Measurements from ENCODE around the gene TMSB10. TPM values are rescaled to one million over a fixed set of nuclear protein-coding genes. Genes with fewer than 3 reads are reported as not detected.
"Not testable (repeated sequence)": the region's sequence is repeated elsewhere in the genome, so short reads cannot be mapped to it uniquely, and the experiment has no call there.

TMSB10 gene
- total RNA-seq, 2 donors from 2014 or later = 884 to 1,078 TPM

DNA sequence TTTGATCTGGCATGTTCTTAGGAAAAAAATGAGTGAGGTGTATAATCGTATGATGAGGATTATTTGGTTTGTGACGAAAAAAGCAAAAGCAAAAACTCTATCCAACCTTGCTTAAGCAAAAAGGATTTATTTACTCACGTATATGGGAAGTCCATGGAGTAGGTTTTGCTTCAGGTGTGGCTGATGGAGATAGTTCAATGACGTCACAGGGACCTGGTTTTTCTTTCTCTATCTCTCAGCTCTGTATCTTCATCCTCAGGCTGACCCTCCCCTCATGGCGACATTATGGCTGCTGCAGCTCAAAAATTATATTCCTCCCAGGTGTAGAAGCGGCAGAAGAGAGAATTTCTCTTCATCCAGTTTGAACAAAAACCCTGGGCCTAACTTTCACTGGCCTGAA is 8.9 kb downstream of the TMSB10 start:
- DNase-seq (no peak), ATAC-seq (replicated peaks in 1 of 2) (no peak)
- Mint-ChIP-seq H3K36me3 (ENCODE audit: insufficient read depth in 2 of 2) (peaks cover 7 to 8% of the 10 kb centered on the region in 2 donors), H3K27me3 (ENCODE audit: low read depth) (no peaks in the 10 kb centered on the region), H3K27ac (no peak overlapping the region), H3K4me3 (no peak overlapping the region), H3K9me3 (peaks cover 7 to 9% of the 10 kb centered on the region in 2 donors), H3K4me1 (ENCODE audit: low read depth) (peaks cover 49% of the 10 kb centered on the region)

DNA sequence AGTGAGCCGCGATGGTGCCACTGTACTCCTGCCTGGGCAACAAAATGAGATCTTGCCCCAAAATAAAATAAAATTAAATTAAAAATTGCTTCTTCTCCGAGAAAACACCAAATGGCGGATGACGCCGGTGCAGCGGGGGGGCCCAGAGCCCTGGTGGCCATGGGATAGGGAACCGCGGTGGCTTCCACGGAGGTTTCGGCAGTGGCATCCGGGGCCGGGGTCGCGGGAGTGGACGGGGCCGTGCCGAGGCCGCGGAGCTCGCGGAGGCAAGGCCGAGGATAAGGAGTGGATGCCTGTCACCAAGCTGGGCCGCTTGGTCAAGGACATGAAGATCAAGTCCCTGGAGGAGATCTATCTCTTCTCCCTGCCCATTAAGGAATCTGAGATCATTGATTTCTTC is 10.2 kb downstream of the TMSB10 start:
- not testable (repeated sequence) for H3K36me3 Mint-ChIP-seq (ENCODE audit: insufficient read depth in 2 of 2); H3K4me3 Mint-ChIP-seq; DNase-seq; H3K27me3 Mint-ChIP-seq (ENCODE audit: low read depth); ATAC-seq (replicated peaks in 1 of 2); H3K9me3 Mint-ChIP-seq; H3K27ac Mint-ChIP-seq
- peaks cover 51% of the 10 kb centered on the region for H3K4me1 Mint-ChIP-seq (ENCODE audit: low read depth)

- Mint-ChIP-seq H3K4me1 (ENCODE audit: low read depth) (peaks cover 46% of the 10 kb centered on the region), H3K4me3 (peak overlapping the region; percentile 48 to 54), H3K27ac (peak overlapping the region; percentile 64)
- not testable (repeated sequence) for H3K27me3 Mint-ChIP-seq (ENCODE audit: low read depth); H3K36me3 Mint-ChIP-seq (ENCODE audit: insufficient read depth in 2 of 2); ATAC-seq (replicated peaks in 1 of 2); DNase-seq; H3K9me3 Mint-ChIP-seq
These were observed 12.4 kb downstream of the TMSB10 start for GRCh38 chr2:84917821-84918220.

- Mint-ChIP-seq H3K27ac (peak overlapping the region; percentile 64), H3K9me3 (peaks cover 0 to 2% of the 10 kb centered on the region in 2 donors), H3K27me3 (ENCODE audit: low read depth) (no peaks in the 10 kb centered on the region)
These were observed 13.0 kb downstream of the TMSB10 start for GRCh38 chr2:84918430-84918829.

GRCh38 chr2:84919885-84920580 is 14.6 kb downstream of the TMSB10 start:
- peak; percentile 79 to 83 for ATAC-seq (replicated peaks in 1 of 2)
- H3K4me1 Mint-ChIP-seq (ENCODE audit: low read depth) = peaks cover 60% of the 10 kb centered on the region
- H3K4me3 Mint-ChIP-seq = peak overlapping the region; percentile 36 to 79
- peak; percentile 71 to 80 for DNase-seq
- peaks cover 0 to 2% of the 10 kb centered on the region in 2 donors for H3K9me3 Mint-ChIP-seq
- peaks cover 0 to 2% of the 10 kb centered on the region in 2 donors for H3K36me3 Mint-ChIP-seq (ENCODE audit: insufficient read depth in 2 of 2)
- H3K27ac Mint-ChIP-seq = peak overlapping the region; percentile 95
- H3K27me3 Mint-ChIP-seq (ENCODE audit: low read depth) = no peaks in the 10 kb centered on the region

More at GRCh38 chr2:84918430-84918829, 13.0 kb downstream of the TMSB10 start:
- Mint-ChIP-seq H3K4me1 (ENCODE audit: low read depth) (peaks cover 52% of the 10 kb centered on the region), H3K4me3 (peak overlapping the region; percentile 48 to 54), H3K36me3 (ENCODE audit: insufficient read depth in 2 of 2) (peaks cover 0 to 2% of the 10 kb centered on the region in 2 donors)
- DNase-seq = no peak
- ATAC-seq (replicated peaks in 1 of 2) = no peak

DNA sequence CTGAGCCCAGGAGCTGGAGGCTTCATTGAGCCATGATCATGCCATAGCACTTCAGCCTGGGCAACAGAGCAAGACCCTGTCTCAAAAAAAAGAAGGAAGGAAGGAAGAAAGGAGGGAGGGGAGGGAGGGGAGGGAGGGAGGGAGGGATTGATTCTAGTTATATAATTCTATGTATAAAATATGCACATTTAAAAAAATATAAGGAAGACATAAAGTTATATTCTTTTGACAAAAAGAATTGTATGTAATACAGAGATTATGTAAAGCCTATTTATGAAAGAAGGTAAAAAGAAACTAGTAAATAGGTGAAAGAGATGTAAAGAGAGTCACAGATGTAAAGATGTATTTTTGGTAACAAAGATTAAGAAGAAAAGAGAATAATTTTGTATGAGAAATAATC is 17.6 kb downstream of the TMSB10 start:
- peaks cover 1 to 3% of the 10 kb centered on the region in 2 donors for H3K36me3 Mint-ChIP-seq (ENCODE audit: insufficient read depth in 2 of 2)
- peak overlapping the region in 1 of 2 donors; percentile 38 for H3K4me3 Mint-ChIP-seq
- no peak for ATAC-seq (replicated peaks in 1 of 2)
- no peaks in the 10 kb centered on the region for H3K27me3 Mint-ChIP-seq (ENCODE audit: low read depth)
- DNase-seq = no peak
- H3K27ac Mint-ChIP-seq = no peak overlapping the region
- peaks cover 84% of the 10 kb centered on the region for H3K4me1 Mint-ChIP-seq (ENCODE audit: low read depth)
- peaks cover 0 to 2% of the 10 kb centered on the region in 2 donors for H3K9me3 Mint-ChIP-seq

DNA sequence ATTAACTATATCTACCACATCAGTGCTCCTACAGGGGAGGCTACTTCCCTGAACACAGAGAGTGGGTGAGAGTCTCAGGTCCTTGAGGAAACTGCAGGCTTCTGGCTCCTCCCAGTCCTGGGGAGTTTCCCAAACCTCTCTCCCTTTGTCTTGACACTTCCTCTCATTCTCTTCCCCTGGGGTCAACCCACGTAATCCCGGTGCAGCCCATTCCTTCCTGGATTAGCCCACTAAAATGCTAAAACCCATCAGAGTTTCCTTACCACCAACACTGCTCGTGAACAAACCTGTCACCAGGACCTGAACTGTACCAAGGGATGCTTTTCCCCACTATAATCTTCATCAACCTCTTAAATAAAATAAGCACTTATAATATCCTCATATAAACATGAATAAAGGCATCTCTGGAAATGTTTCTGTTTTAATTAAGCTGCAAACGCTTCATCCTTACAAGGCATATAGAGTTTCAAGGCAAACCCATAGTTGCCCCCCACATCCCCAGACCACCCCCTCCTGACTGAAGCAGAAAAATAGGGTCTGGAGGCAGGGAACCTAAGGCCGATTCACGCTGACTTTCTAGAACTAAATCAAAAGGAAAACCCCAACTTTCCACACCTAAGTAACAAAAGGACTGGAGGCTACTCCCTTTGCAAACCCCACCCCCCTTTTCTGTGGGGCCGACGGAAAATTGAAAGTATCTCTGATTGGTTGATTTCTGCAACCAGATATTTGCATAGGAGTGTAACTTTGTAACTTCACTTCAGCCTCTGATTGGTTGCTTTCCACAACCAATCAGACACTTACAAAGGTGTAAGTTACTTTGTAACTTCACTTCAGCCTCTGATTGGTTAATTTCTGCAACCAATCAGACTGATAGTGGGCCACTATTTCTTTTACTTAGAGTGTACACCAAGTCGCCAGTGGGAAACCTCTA is 19.0 kb downstream of the TMSB10 start:
- no peaks in the 10 kb centered on the region for H3K9me3 Mint-ChIP-seq
- ATAC-seq (replicated peaks in 1 of 2) (peak; percentile 29 to 30), DNase-seq (peak; percentile 72 to 78)
- peak overlapping the region; percentile 52 for H3K27ac Mint-ChIP-seq
- peak overlapping the region; percentile 91 for H3K4me3 Mint-ChIP-seq
- peaks cover 69% of the 10 kb centered on the region for H3K4me1 Mint-ChIP-seq (ENCODE audit: low read depth)
- no peaks in the 10 kb centered on the region for H3K27me3 Mint-ChIP-seq (ENCODE audit: low read depth)
- H3K36me3 Mint-ChIP-seq (ENCODE audit: insufficient read depth in 2 of 2) = peaks cover 1 to 2% of the 10 kb centered on the region in 2 donors

GRCh38 chr2:84925336-84925723 is 19.9 kb downstream of the TMSB10 start:
- H3K27me3 Mint-ChIP-seq (ENCODE audit: low read depth) = no peaks in the 10 kb centered on the region
- peak overlapping the region; percentile 52 for H3K27ac Mint-ChIP-seq
- ATAC-seq (replicated peaks in 1 of 2) (peak; percentile 32 to 39), DNase-seq (peak in 1 of 2 donors; percentile 37)
- peaks cover 1 to 2% of the 10 kb centered on the region in 2 donors for H3K36me3 Mint-ChIP-seq (ENCODE audit: insufficient read depth in 2 of 2)
- H3K9me3 Mint-ChIP-seq = no peaks in the 10 kb centered on the region
- peak overlapping the region; percentile 91 for H3K4me3 Mint-ChIP-seq
- peaks cover 64% of the 10 kb centered on the region for H3K4me1 Mint-ChIP-seq (ENCODE audit: low read depth)

DNA sequence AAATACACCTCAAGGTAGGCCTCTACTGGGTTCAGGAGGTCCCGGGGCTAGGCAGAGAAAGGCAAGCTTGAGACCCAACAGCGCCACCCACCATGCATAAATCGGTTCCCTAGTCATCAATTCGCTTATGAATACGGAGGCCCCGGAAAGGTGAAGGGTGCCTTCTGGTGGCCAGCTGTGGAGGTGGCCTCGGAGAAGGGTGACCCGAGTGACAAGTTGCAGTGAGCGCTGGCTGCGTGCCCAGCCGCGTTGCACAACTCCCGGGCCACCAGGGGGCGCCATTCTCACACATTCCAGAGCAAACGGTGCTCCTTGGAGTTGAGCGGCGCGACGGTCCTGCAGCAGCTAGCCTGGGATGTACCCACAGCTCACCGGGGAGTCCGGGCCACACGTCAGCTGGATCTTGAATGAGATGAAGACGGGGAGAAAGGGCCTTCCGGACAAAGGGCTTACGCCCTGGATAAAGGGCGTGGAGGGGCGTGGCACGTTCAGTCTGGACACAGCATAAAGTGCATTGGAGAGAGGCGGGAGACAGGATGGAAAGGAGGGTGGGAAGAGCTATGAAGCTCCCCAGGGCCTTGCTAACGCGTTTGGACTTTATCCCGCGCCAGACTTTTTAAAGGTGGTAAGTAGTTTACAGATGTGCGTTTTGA is 20.4 kb downstream of the TMSB10 start:
- peaks cover 63% of the 10 kb centered on the region for H3K4me1 Mint-ChIP-seq (ENCODE audit: low read depth)
- H3K27ac Mint-ChIP-seq = peak overlapping the region; percentile 52
- peak; percentile 97 to 100 for DNase-seq
- peaks cover 1 to 2% of the 10 kb centered on the region in 2 donors for H3K36me3 Mint-ChIP-seq (ENCODE audit: insufficient read depth in 2 of 2)
- peak; percentile 85 to 87 for ATAC-seq (replicated peaks in 1 of 2)
- H3K9me3 Mint-ChIP-seq = no peaks in the 10 kb centered on the region
- no peaks in the 10 kb centered on the region for H3K27me3 Mint-ChIP-seq (ENCODE audit: low read depth)
- H3K4me3 Mint-ChIP-seq = peak overlapping the region; percentile 91

- Mint-ChIP-seq H3K27me3 (ENCODE audit: low read depth) (no peaks in the 10 kb centered on the region), H3K9me3 (no peaks in the 10 kb centered on the region), H3K27ac (peak overlapping the region; percentile 87), H3K4me1 (ENCODE audit: low read depth) (peaks cover 75% of the 10 kb centered on the region), H3K4me3 (peak overlapping the region; percentile 91), H3K36me3 (ENCODE audit: insufficient read depth in 2 of 2) (peaks cover 1 to 2% of the 10 kb centered on the region in 2 donors)
- ATAC-seq (replicated peaks in 1 of 2) = no peak
- no peak for DNase-seq
These were observed 21.8 kb downstream of the TMSB10 start for GRCh38 chr2:84927275-84927627.

- Mint-ChIP-seq H3K9me3 (no peaks in the 10 kb centered on the region), H3K36me3 (ENCODE audit: insufficient read depth in 2 of 2) (peaks cover 1 to 2% of the 10 kb centered on the region in 2 donors), H3K27ac (no peak overlapping the region), H3K4me1 (ENCODE audit: low read depth) (peaks cover 54% of the 10 kb centered on the region), H3K27me3 (ENCODE audit: low read depth) (no peaks in the 10 kb centered on the region), H3K4me3 (no peak overlapping the region)
- DNase-seq (no peak), ATAC-seq (replicated peaks in 1 of 2) (no peak)
These were observed 25.9 kb downstream of the TMSB10 start for GRCh38 chr2:84931384-84931821.

DNA sequence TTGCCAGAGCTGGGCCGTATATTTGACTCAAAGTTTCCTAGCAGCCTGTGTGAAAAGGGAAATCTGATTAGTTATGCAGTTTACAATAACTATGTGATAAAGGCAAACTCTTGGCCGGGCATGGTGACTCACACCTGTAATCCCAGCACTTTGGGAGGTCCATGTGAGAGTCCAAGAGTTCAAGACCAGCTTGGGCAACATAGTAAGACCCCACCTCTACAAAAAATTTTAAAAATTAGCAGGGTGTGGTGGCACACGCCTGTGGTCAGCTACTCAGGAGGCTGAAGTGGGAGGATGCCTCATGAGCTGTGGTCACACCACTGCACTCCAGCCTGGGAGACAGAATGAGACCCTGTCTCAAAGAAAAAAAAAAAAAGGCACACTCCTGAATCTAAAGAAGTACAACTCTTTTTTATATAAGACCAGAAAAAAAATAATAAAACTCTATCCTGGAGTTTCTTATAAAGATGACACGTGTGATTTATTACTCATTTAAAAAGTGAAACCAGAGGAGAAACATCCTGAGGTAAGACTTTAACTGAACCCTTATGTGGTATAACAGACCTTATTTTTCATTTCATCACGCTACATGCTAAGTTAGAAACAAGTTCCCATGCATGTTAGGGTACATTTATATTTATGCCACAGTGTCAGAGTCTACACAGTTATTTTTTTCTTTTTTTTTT is 32.9 kb downstream of the TMSB10 start:
- Mint-ChIP-seq H3K36me3 (ENCODE audit: insufficient read depth in 2 of 2) (peaks cover 2 to 6% of the 10 kb centered on the region in 2 donors), H3K4me3 (peak overlapping the region; percentile 82 to 87), H3K4me1 (ENCODE audit: low read depth) (peaks cover 79% of the 10 kb centered on the region), H3K27ac (peak overlapping the region; percentile 92), H3K27me3 (ENCODE audit: low read depth) (no peaks in the 10 kb centered on the region), H3K9me3 (peaks cover 0 to 2% of the 10 kb centered on the region in 2 donors)
- ATAC-seq (replicated peaks in 1 of 2) (peak; percentile 77 to 85), DNase-seq (peak; percentile 54 to 65)

Data from activated T-cell treated with anti-CD3 and anti-CD28 coated beads, Interleukin-2, amount 50 U/mL, for 72 hours (primary cell).